ENCODE results near the gene PRADC1.

- no peak for TF ChIP-seq CTCF (IDR thresholded peaks at IDR 0.05)
- no peak for TF ChIP-seq EZH2 (IDR thresholded peaks at IDR 0.05; ENCODE audit: borderline replicate concordance, insufficient read depth, low read depth, low read length, poor library complexity, severe bottlenecking)
These were observed 23.0 kb downstream of the PRADC1 start for GRCh38 chr2:73210019-73210418.

Data from B cell (primary cell).